Upper lobe of left lung (tissue), 6 donors: Measurements from ENCODE around the gene OR1F1. TPM values are rescaled to one million over a fixed set of nuclear protein-coding genes. Genes with fewer than 3 reads are reported as not detected.
A peak's percentile ranks its signal among the peaks of the same experiment; 100 is the strongest.

Source experiments
- ATAC-seq, 2 donors: fragments of 200-7000 bp; cut with Tn5 transposase; one replicate each; pipeline ENCODE4 v1.9.1; 2022; ENCODE audit warnings: mild to moderate bottlenecking in 2 of 2, moderate library complexity in 2 of 2; ENCODE audit not compliant: low FRiP score in 2 of 2
- DNase-seq, 2 donors: peaks; one replicate each; pipeline ENCODE4 v3.0.0-alpha.2; 2019 to 2020
- H3K27ac ChIP-seq, 4 donors: fragments of 200-600 bp; sonication (generic); one replicate each; pipeline ENCODE4 v1.5.1; 2016 to 2019
- H3K27me3 ChIP-seq, 4 donors: fragments of 200-600 bp; sonication (generic); one replicate each; pipeline ENCODE4 v1.5.1; 2017 to 2019
- H3K36me3 ChIP-seq, 4 donors: fragments of 200-600 bp; sonication (generic); one replicate each; pipeline ENCODE4 v1.5.1; 2016 to 2019
- H3K4me1 ChIP-seq, 4 donors: fragments of 200-600 bp; sonication (generic); one replicate each; pipeline ENCODE4 v1.5.1; 2018 to 2019
- H3K4me3 ChIP-seq, 4 donors: fragments of 200-600 bp; sonication (generic); one replicate each; pipeline ENCODE4 v1.5.1; 2017 to 2019; ENCODE audit warnings: mild to moderate bottlenecking in 2 of 4, moderate library complexity in 1 of 4
- H3K9me3 ChIP-seq, 4 donors: fragments of 200-600 bp; sonication (generic); one replicate each; pipeline ENCODE4 v1.5.1; 2018 to 2019
- CTCF ChIP-seq, 6 experiments: fragments of 450-650 bp in 4 of 6; fragments of 200-600 bp in 2 of 6; sonication (generic) in 2 of 6; IDR thresholded peaks; one replicate each; pipeline ENCODE4 v1.5.1; 2016 to 2019; ENCODE audit warnings: antibody characterized with exemption in 6 of 6
- EP300 ChIP-seq, 4 donors: sonication (generic); formaldehyde crosslinking; IDR thresholded peaks; one replicate each; pipeline ENCODE4 v1.5.1; 2017; ENCODE audit warnings: antibody characterized with exemption in 4 of 4, control low read depth in 2 of 4
- POLR2A ChIP-seq, 4 donors: fragments of 450-650 bp; IDR thresholded peaks; one replicate each; pipeline ENCODE4 v1.5.1; 2016 to 2017; ENCODE audit warnings: antibody characterized with exemption in 4 of 4, mild to moderate bottlenecking in 2 of 4
- POLR2AphosphoS5 ChIP-seq, 2 donors: sonication (generic); formaldehyde crosslinking; IDR thresholded peaks; one replicate each; pipeline ENCODE4 v1.5.1; 2017; ENCODE audit warnings: antibody characterized with exemption in 2 of 2
- WGBS, 2 donors: methylation state at CpG; one replicate each; pipeline ENCODE4 v1.1.5; 2017 to 2018; 5-methylcytosine and 5-hydroxymethylcytosine counted together
- total RNA-seq, 6 donors: library from RNA; depleted of rRNA in 4 of 6; stranded (reverse); fragments of >200 nt in 4 of 6; gene quantifications; one replicate each; pipeline versions ENCODE4 v1.1.0 to v1.2.1, GENCODE V29; 2016 to 2021
- donor health status: DM: no; HTN: no; CAD: no; lungs with moderate emphysema.
- donor health status: DM: no; HTN: yes; CAD: no; lungs with severe emphysema.

The OR1F1 gene
- total RNA-seq, 6 donors from 2014 or later, result not detected

- Histone ChIP-seq H3K36me3 (peaks cover 0 to 35% (median 26%) of the 10 kb centered on the region in 4 donors), H3K9me3 (no peaks in the 10 kb centered on the region), H3K27ac (no peak overlapping the region), H3K4me1 (peaks cover 0 to 3% (median 2%) of the 10 kb centered on the region in 4 donors), H3K27me3 (no peaks in the 10 kb centered on the region), H3K4me3 (no peak overlapping the region)
- DNase-seq, result peak in 1 of 2 donors; percentile 71
- TF ChIP-seq CTCF (IDR thresholded peaks at IDR 0.05) (no peak), EP300 (IDR thresholded peaks at IDR 0.05) (no peak), POLR2AphosphoS5 (IDR thresholded peaks at IDR 0.05) (no peak), POLR2A (IDR thresholded peaks at IDR 0.05) (no peak)
- WGBS, 2 donors, result 93 to 94% methylated on average over 5 to 14 of the region's 18 CpGs
- no peak for ATAC-seq
Measured at GRCh38 chr16:3144321-3144983, 43.6 kb upstream of the OR1F1 start.

GRCh38 chr16:3145151-3145550 is 42.9 kb upstream of the OR1F1 start:
- no peaks in the 10 kb centered on the region for H3K9me3 ChIP-seq
- TF ChIP-seq EP300 (IDR thresholded peaks at IDR 0.05) (no peak), CTCF (IDR thresholded peaks at IDR 0.05) (no peak), POLR2AphosphoS5 (IDR thresholded peaks at IDR 0.05) (no peak), POLR2A (IDR thresholded peaks at IDR 0.05) (no peak)
- H3K27ac ChIP-seq, result no peak overlapping the region
- H3K27me3 ChIP-seq, result no peaks in the 10 kb centered on the region
- peaks cover 0 to 29% (median 25%) of the 10 kb centered on the region in 4 donors for H3K36me3 ChIP-seq
- DNase-seq (peak in 1 of 2 donors; percentile 41), ATAC-seq (no peak)
- H3K4me1 ChIP-seq, result peaks cover 0 to 9% (median 7%) of the 10 kb centered on the region in 4 donors
- no peak overlapping the region for H3K4me3 ChIP-seq
- 100% methylated on average over 2 to 4 of the region's 10 CpGs for WGBS, 2 donors

GRCh38 chr16:3145660-3146059 is 42.3 kb upstream of the OR1F1 start:
- Histone ChIP-seq H3K9me3 (no peaks in the 10 kb centered on the region), H3K36me3 (peaks cover 0 to 24% (median 21%) of the 10 kb centered on the region in 4 donors), H3K4me1 (peaks cover under 1 to 13% (median 8%) of the 10 kb centered on the region in 4 donors), H3K27me3 (no peaks in the 10 kb centered on the region), H3K4me3 (no peak overlapping the region), H3K27ac (no peak overlapping the region)
- no peak for ATAC-seq
- TF ChIP-seq POLR2A (IDR thresholded peaks at IDR 0.05), result no peak
- TF ChIP-seq POLR2AphosphoS5 (IDR thresholded peaks at IDR 0.05), result no peak
- TF ChIP-seq CTCF (IDR thresholded peaks at IDR 0.05), result no peak
- no peak for TF ChIP-seq EP300 (IDR thresholded peaks at IDR 0.05)
- DNase-seq, result peak in 1 of 2 donors; percentile 70
- WGBS, 2 donors, result 71 to 83% methylated on average over 9 to 11 of the region's 12 CpGs

GRCh38 chr16:3147046-3147756 is 40.8 kb upstream of the OR1F1 start:
- no peak overlapping the region for H3K4me3 ChIP-seq
- DNase-seq (peak in 1 of 2 donors; percentile 81), ATAC-seq (no peak)
- H3K4me1 ChIP-seq, result peaks cover 16 to 28% (median 22%) of the 10 kb centered on the region in 4 donors
- TF ChIP-seq POLR2A (IDR thresholded peaks at IDR 0.05) (no peak), EP300 (IDR thresholded peaks at IDR 0.05) (no peak), POLR2AphosphoS5 (IDR thresholded peaks at IDR 0.05) (no peak), CTCF (IDR thresholded peaks at IDR 0.05) (no peak)
- H3K27me3 ChIP-seq, result no peaks in the 10 kb centered on the region
- H3K9me3 ChIP-seq, result no peaks in the 10 kb centered on the region
- 91 to 92% methylated on average over 14 of the region's 16 CpGs for WGBS, 2 donors
- H3K27ac ChIP-seq, result no peak overlapping the region
- peaks cover 0 to 9% (median 7%) of the 10 kb centered on the region in 4 donors for H3K36me3 ChIP-seq
